T-helper 2 cell (primary cell): ENCODE results near the gene EID2B.

Source experiments
- DNase-seq, 5 experiments: peaks; one replicate each; pipeline versions ENCODE4 v3.0.0 to v3.0.0-alpha.2; 2012 to 2022

Gene EID2B

GRCh38 chr19:39498798-39499642, 33.6 kb downstream of the EID2B start, which contains the start of gene DLL3:
Gene DLL3, plus strand, starts transcription at chr19:39498947. Its CDS starts 28 bp downstream, at chr19:39498975.
- peak in 1 of 5 experiments; percentile 38 for DNase-seq

GRCh38 chr19:39497996-39498797, 34.5 kb downstream of the EID2B start:
- peak in 1 of 5 experiments; percentile 58 for DNase-seq

- DNase-seq = no peak
Measured at GRCh38 chr19:39497701-39497995, 35.0 kb downstream of the EID2B start.

DNA sequence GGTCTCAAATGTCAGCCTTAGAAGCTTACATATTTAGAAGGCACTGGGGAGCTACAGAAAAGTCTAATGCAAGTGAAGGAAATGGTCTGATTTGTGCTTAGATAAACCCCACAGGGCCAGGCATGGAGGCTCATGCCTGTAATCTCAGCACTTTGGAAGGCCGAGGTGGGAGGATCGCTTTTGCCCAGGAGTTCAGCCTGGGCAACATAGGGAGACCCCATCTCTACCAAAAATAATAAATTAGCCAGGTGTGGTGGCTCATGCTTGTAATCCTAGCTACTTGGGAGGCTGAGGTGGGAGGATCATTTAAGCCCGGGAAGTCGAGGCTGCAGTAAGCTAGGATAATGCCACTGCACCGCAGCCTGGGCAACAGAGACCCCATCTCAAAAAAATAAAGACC, 36.6 kb downstream of the EID2B start:
- no peak for DNase-seq

DNA sequence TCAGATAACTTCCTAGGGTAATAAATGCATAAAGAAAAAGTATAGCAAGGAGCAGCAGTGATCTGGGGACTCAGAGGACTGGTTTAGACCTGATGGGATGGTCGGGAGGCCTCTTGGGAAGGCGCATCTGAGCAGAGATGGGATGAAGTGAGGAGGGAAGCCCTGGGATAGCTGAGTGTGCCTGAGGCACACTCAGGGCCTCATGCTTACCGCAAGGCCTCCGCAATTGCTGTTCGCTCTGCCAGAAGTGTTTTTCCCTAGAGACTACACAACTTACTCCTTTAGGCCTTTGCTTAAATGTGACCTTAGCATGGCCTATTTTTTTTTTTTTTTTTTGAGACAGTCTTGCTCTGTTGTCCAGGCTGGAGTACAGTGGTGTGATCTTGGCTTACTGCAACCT, 38.0 kb downstream of the EID2B start:
- DNase-seq = no peak

- no peak for DNase-seq
Measured at GRCh38 chr19:39492788-39493187, 39.9 kb downstream of the EID2B start.

GRCh38 chr19:39492225-39492624, 40.4 kb downstream of the EID2B start:
- no peak for DNase-seq

- DNase-seq = no peak
Measured at GRCh38 chr19:39489756-39490155, 42.9 kb downstream of the EID2B start.

DNA sequence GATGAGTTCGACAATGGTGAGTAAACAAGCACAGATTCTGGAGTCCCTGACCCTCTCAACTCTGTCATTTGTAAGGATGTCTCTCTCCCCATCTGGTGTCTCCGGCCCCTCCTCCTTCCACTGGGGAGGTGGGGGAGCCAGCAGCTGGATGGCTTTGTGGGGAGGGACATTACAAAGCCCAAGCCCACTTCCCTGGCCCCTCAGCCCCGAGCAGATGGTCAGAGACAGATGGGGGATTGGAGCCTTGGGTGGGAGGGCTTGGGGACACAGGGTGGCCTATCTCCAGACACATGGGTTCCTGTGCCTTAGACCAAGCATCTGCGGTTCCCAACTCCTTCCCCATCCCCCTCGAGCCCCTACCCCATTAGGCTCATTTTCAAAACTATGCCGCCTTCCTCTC, 49.5 kb downstream of the EID2B start:
- DNase-seq = no peak

- DNase-seq = no peak
Measured at GRCh38 chr19:39481676-39482075, 51.0 kb downstream of the EID2B start.

- DNase-seq = no peak
Measured at GRCh38 chr19:39481229-39481545, 51.5 kb downstream of the EID2B start.
